SK-N-SH (cell line): ENCODE measurements around the gene BTG1.

ENCODE experiments used
- EP300 ChIP-seq, 2 experiments: IDR thresholded peaks; 2 replicates each; pipeline versions ENCODE4 v1.4.0 to v1.6.1; 2012; ENCODE audit warnings: borderline replicate concordance in 1 of 2, low read depth in 1 of 2, low read length in 1 of 2
- JUND ChIP-seq: IDR thresholded peaks from 2 replicates; pipeline ENCODE4 v1.4.0; 2012
- MAX ChIP-seq: IDR thresholded peaks from 2 replicates; pipeline ENCODE4 v1.4.0; 2012; ENCODE audit warnings: low read depth
- MXI1 ChIP-seq: IDR thresholded peaks from 2 replicates; pipeline ENCODE4 v1.6.1; 2012; ENCODE audit warnings: mild to moderate bottlenecking, low read depth, low read length, improper control_type of control experiment
- NRF1 ChIP-seq: IDR thresholded peaks from 2 replicates; pipeline ENCODE4 v1.6.1; 2012; ENCODE audit warnings: low read depth, mild to moderate bottlenecking, low read length
- RCOR1 ChIP-seq: fragments of 150-350 bp; IDR thresholded peaks from 2 replicates; pipeline ENCODE4 v1.6.1; 2017; ENCODE audit warnings: antibody characterized with exemption, low read length
- SIN3A ChIP-seq: IDR thresholded peaks from 2 replicates; pipeline ENCODE4 v1.6.1; 2012; ENCODE audit warnings: low read depth, mild to moderate bottlenecking, low read length, moderate library complexity, borderline replicate concordance
- TAF1 ChIP-seq: IDR thresholded peaks from 2 replicates; pipeline ENCODE4 v1.6.1; 2012; ENCODE audit warnings: low read depth, mild to moderate bottlenecking, low read length, moderate library complexity, borderline replicate concordance
- YY1 ChIP-seq: IDR thresholded peaks from 2 replicates; pipeline ENCODE4 v1.4.0; 2012; ENCODE audit warnings: low read depth, mild to moderate bottlenecking
- TF ChIP-seq, protein P1 (sequence below): fragments of 200-600 bp; sonication (generic); IDR thresholded peaks from 2 replicates; pipeline ENCODE4 v1.6.1; 2017; ENCODE audit warnings: antibody characterized with exemption, mild to moderate bottlenecking, moderate library complexity
- TF ChIP-seq, protein P2 (sequence below): fragments of 150-350 bp; IDR thresholded peaks from 2 replicates; pipeline ENCODE4 v1.6.1; 2017; ENCODE audit warnings: antibody characterized with exemption, low read length, low read depth, borderline replicate concordance

- TF ChIP-seq TAF1: no peak
- TF ChIP-seq MXI1: peak; percentile 40; the same call in 1 of the 2 replicates
- TF ChIP-seq YY1: no peak
- TF ChIP-seq SIN3A: no peak
- TF ChIP-seq, protein P1, sequence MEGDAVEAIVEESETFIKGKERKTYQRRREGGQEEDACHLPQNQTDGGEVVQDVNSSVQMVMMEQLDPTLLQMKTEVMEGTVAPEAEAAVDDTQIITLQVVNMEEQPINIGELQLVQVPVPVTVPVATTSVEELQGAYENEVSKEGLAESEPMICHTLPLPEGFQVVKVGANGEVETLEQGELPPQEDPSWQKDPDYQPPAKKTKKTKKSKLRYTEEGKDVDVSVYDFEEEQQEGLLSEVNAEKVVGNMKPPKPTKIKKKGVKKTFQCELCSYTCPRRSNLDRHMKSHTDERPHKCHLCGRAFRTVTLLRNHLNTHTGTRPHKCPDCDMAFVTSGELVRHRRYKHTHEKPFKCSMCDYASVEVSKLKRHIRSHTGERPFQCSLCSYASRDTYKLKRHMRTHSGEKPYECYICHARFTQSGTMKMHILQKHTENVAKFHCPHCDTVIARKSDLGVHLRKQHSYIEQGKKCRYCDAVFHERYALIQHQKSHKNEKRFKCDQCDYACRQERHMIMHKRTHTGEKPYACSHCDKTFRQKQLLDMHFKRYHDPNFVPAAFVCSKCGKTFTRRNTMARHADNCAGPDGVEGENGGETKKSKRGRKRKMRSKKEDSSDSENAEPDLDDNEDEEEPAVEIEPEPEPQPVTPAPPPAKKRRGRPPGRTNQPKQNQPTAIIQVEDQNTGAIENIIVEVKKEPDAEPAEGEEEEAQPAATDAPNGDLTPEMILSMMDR: no peak
- no peak for TF ChIP-seq NRF1
- TF ChIP-seq, protein P2, sequence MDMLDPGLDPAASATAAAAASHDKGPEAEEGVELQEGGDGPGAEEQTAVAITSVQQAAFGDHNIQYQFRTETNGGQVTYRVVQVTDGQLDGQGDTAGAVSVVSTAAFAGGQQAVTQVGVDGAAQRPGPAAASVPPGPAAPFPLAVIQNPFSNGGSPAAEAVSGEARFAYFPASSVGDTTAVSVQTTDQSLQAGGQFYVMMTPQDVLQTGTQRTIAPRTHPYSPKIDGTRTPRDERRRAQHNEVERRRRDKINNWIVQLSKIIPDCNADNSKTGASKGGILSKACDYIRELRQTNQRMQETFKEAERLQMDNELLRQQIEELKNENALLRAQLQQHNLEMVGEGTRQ: no peak
- TF ChIP-seq MAX: no peak
- no peak for TF ChIP-seq EP300 (IDR thresholded peaks at IDR 0.05; ENCODE audit: borderline replicate concordance in 1 of 2, low read depth in 1 of 2, low read length in 1 of 2)
- TF ChIP-seq JUND: no peak
- TF ChIP-seq RCOR1: no peak
These were observed 4.6 kb downstream of the BTG1 start for GRCh38 chr12:92140896-92141536.
